ENCODE data around the gene GABRG3. TPM values are rescaled to one million over a fixed set of nuclear protein-coding genes. Genes with fewer than 3 reads are reported as not detected.

GABRG3 gene
- total RNA-seq, 2 donors from 2014 or later = not detected

GRCh38 chr15:27081676-27082418 is 110.9 kb downstream of the GABRG3 start:
- Mint-ChIP-seq H3K27me3 (ENCODE audit: low read depth) (no peaks in the 10 kb centered on the region), H3K4me1 (ENCODE audit: low read depth) (no peaks in the 10 kb centered on the region), H3K4me3 (no peak overlapping the region), H3K36me3 (ENCODE audit: insufficient read depth in 2 of 2) (no peaks in the 10 kb centered on the region), H3K27ac (no peak overlapping the region), H3K9me3 (peaks cover 1 to 2% of the 10 kb centered on the region in 2 donors)
- ATAC-seq (replicated peaks in 1 of 2) (no peak), DNase-seq (no peak)

GRCh38 chr15:27082526-27082925 is 111.5 kb downstream of the GABRG3 start:
- H3K9me3 Mint-ChIP-seq = peaks cover 1 to 2% of the 10 kb centered on the region in 2 donors
- no peaks in the 10 kb centered on the region for H3K36me3 Mint-ChIP-seq (ENCODE audit: insufficient read depth in 2 of 2)
- no peak for DNase-seq
- H3K4me1 Mint-ChIP-seq (ENCODE audit: low read depth) = no peaks in the 10 kb centered on the region
- no peaks in the 10 kb centered on the region for H3K27me3 Mint-ChIP-seq (ENCODE audit: low read depth)
- H3K27ac Mint-ChIP-seq = no peak overlapping the region
- no peak overlapping the region for H3K4me3 Mint-ChIP-seq
- ATAC-seq (replicated peaks in 1 of 2) = no peak

GRCh38 chr15:27084844-27085243 is 113.9 kb downstream of the GABRG3 start:
- Mint-ChIP-seq H3K4me1 (ENCODE audit: low read depth) (no peaks in the 10 kb centered on the region), H3K27ac (no peak overlapping the region), H3K4me3 (no peak overlapping the region), H3K9me3 (peaks cover 0 to 1% of the 10 kb centered on the region in 2 donors), H3K27me3 (ENCODE audit: low read depth) (no peaks in the 10 kb centered on the region), H3K36me3 (ENCODE audit: insufficient read depth in 2 of 2) (no peaks in the 10 kb centered on the region)
- DNase-seq (no peak), ATAC-seq (replicated peaks in 1 of 2) (no peak)

GRCh38 chr15:27086149-27086548 is 115.2 kb downstream of the GABRG3 start:
- no peak for DNase-seq
- H3K27ac Mint-ChIP-seq = no peak overlapping the region

GRCh38 chr15:27086805-27087204 is 115.8 kb downstream of the GABRG3 start:
- DNase-seq = no peak
- H3K4me1 Mint-ChIP-seq (ENCODE audit: low read depth) = no peaks in the 10 kb centered on the region
- no peak overlapping the region for H3K27ac Mint-ChIP-seq
- peaks cover 0 to 1% of the 10 kb centered on the region in 2 donors for H3K9me3 Mint-ChIP-seq
- no peak overlapping the region for H3K4me3 Mint-ChIP-seq
- no peaks in the 10 kb centered on the region for H3K27me3 Mint-ChIP-seq (ENCODE audit: low read depth)
- no peaks in the 10 kb centered on the region for H3K36me3 Mint-ChIP-seq (ENCODE audit: insufficient read depth in 2 of 2)
- ATAC-seq (replicated peaks in 1 of 2) = no peak

More at GRCh38 chr15:27086149-27086548, 115.2 kb downstream of the GABRG3 start:
- ATAC-seq (replicated peaks in 1 of 2) = no peak
- Mint-ChIP-seq H3K4me3 (no peak overlapping the region), H3K4me1 (ENCODE audit: low read depth) (no peaks in the 10 kb centered on the region), H3K36me3 (ENCODE audit: insufficient read depth in 2 of 2) (no peaks in the 10 kb centered on the region), H3K9me3 (peaks cover 0 to 1% of the 10 kb centered on the region in 2 donors), H3K27me3 (ENCODE audit: low read depth) (no peaks in the 10 kb centered on the region)

- H3K27me3 Mint-ChIP-seq (ENCODE audit: low read depth) = no peaks in the 10 kb centered on the region
- H3K4me3 Mint-ChIP-seq = no peak overlapping the region
- no peak overlapping the region for H3K27ac Mint-ChIP-seq
- ATAC-seq (replicated peaks in 1 of 2) = no peak
- no peak for DNase-seq
- no peaks in the 10 kb centered on the region for H3K36me3 Mint-ChIP-seq (ENCODE audit: insufficient read depth in 2 of 2)
- H3K4me1 Mint-ChIP-seq (ENCODE audit: low read depth) = no peaks in the 10 kb centered on the region
- peaks cover 2 to 4% of the 10 kb centered on the region in 2 donors for H3K9me3 Mint-ChIP-seq
Measured at GRCh38 chr15:27087651-27088583, 116.9 kb downstream of the GABRG3 start.

GRCh38 chr15:27088584-27089232 is 117.7 kb downstream of the GABRG3 start:
- Mint-ChIP-seq H3K4me3 (no peak overlapping the region), H3K4me1 (ENCODE audit: low read depth) (no peaks in the 10 kb centered on the region), H3K9me3 (peaks cover 2 to 4% of the 10 kb centered on the region in 2 donors), H3K36me3 (ENCODE audit: insufficient read depth in 2 of 2) (no peaks in the 10 kb centered on the region), H3K27ac (no peak overlapping the region), H3K27me3 (ENCODE audit: low read depth) (no peaks in the 10 kb centered on the region)
- no peak for DNase-seq
- ATAC-seq (replicated peaks in 1 of 2) = no peak

- Mint-ChIP-seq H3K4me3 (no peak overlapping the region), H3K36me3 (ENCODE audit: insufficient read depth in 2 of 2) (no peaks in the 10 kb centered on the region), H3K4me1 (ENCODE audit: low read depth) (no peaks in the 10 kb centered on the region), H3K27ac (no peak overlapping the region), H3K9me3 (peaks cover 2 to 4% of the 10 kb centered on the region in 2 donors), H3K27me3 (ENCODE audit: low read depth) (no peaks in the 10 kb centered on the region)
- DNase-seq (no peak), ATAC-seq (replicated peaks in 1 of 2) (no peak)
Measured at GRCh38 chr15:27089233-27089586, 118.2 kb downstream of the GABRG3 start.

GRCh38 chr15:27089676-27090075 is 118.7 kb downstream of the GABRG3 start:
- H3K9me3 Mint-ChIP-seq = peaks cover 4% of the 10 kb centered on the region in 2 donors

GRCh38 chr15:27091270-27091940 is 120.4 kb downstream of the GABRG3 start:
- no peak overlapping the region for H3K27ac Mint-ChIP-seq
- H3K36me3 Mint-ChIP-seq (ENCODE audit: insufficient read depth in 2 of 2) = no peaks in the 10 kb centered on the region
- ATAC-seq (replicated peaks in 1 of 2) = no peak
- no peaks in the 10 kb centered on the region for H3K27me3 Mint-ChIP-seq (ENCODE audit: low read depth)
- DNase-seq = no peak
- H3K4me1 Mint-ChIP-seq (ENCODE audit: low read depth) = no peaks in the 10 kb centered on the region
- H3K4me3 Mint-ChIP-seq = no peak overlapping the region
- H3K9me3 Mint-ChIP-seq = peaks cover 4% of the 10 kb centered on the region in 2 donors

More at GRCh38 chr15:27089676-27090075, 118.7 kb downstream of the GABRG3 start:
- Mint-ChIP-seq H3K27ac (no peak overlapping the region), H3K4me1 (ENCODE audit: low read depth) (no peaks in the 10 kb centered on the region), H3K36me3 (ENCODE audit: insufficient read depth in 2 of 2) (no peaks in the 10 kb centered on the region), H3K4me3 (no peak overlapping the region), H3K27me3 (ENCODE audit: low read depth) (no peaks in the 10 kb centered on the region)
- DNase-seq (no peak), ATAC-seq (replicated peaks in 1 of 2) (no peak)

- Mint-ChIP-seq H3K9me3 (peaks cover 4% of the 10 kb centered on the region in 2 donors), H3K27ac (no peak overlapping the region), H3K4me3 (no peak overlapping the region), H3K36me3 (ENCODE audit: insufficient read depth in 2 of 2) (no peaks in the 10 kb centered on the region), H3K4me1 (ENCODE audit: low read depth) (no peaks in the 10 kb centered on the region), H3K27me3 (ENCODE audit: low read depth) (no peaks in the 10 kb centered on the region)
- ATAC-seq (replicated peaks in 1 of 2) = no peak
- no peak for DNase-seq
Measured at GRCh38 chr15:27092390-27092789, 121.4 kb downstream of the GABRG3 start.

GRCh38 chr15:27094235-27094634 is 123.3 kb downstream of the GABRG3 start:
- no peak overlapping the region for H3K27ac Mint-ChIP-seq
- no peak overlapping the region for H3K4me3 Mint-ChIP-seq
- no peaks in the 10 kb centered on the region for H3K4me1 Mint-ChIP-seq (ENCODE audit: low read depth)
- H3K9me3 Mint-ChIP-seq = peaks cover 4 to 8% of the 10 kb centered on the region in 2 donors
- DNase-seq = no peak
- H3K27me3 Mint-ChIP-seq (ENCODE audit: low read depth) = no peaks in the 10 kb centered on the region
- H3K36me3 Mint-ChIP-seq (ENCODE audit: insufficient read depth in 2 of 2) = no peaks in the 10 kb centered on the region
- ATAC-seq (replicated peaks in 1 of 2) = no peak
